ENCODE data around the gene PEX12. TPM values are rescaled to one million over a fixed set of nuclear protein-coding genes. Genes with fewer than 3 reads are reported as not detected.
"Not testable (repeated sequence)": the region's sequence is repeated elsewhere in the genome, so short reads cannot be mapped to it uniquely, and the experiment has no call there.

PEX12 gene
- total RNA-seq, 4 donors from 2014 or later: 0.75 to 5.2 (median 3.0) TPM; not detected in 1

GRCh38 chr17:35529866-35530265, 48.5 kb downstream of the PEX12 start:
- Histone ChIP-seq H3K4me1 (no peaks in the 10 kb centered on the region), H3K9me3 (no peaks in the 10 kb centered on the region), H3K36me3 (no peaks in the 10 kb centered on the region), H3K4me3 (no peak overlapping the region), H3K27ac (no peak overlapping the region), H3K27me3 (peaks cover 6% of the 10 kb centered on the region)
- WGBS, 2 donors (ENCODE audit: low coverage in 1 of 2): 83 to 88% methylated on average over 7 to 8 of the region's 8 CpGs
- no peak for DNase-seq
- intact Hi-C loops (cut with DNase I; ENCODE audit: low total_unique reads) (loop anchor here (5.0 to 10.0 kb wide), 2 partner anchors 355 to 1243 kb away; partner anchors contain the start of gene CCL11), in situ Hi-C loops (cut with MboI; ENCODE audit: low pct_ligation_motif_present in 1 of 4, low pct_unique_long_range_greater_than_20kb in 1 of 4, low sequenced_read_pairs in 3 of 4) (loop anchor here (10.0 to 25.0 kb wide), 6 partner anchors 215 to 1118 kb away; no protein-coding TSS in a partner anchor)
- TF ChIP-seq EP300 (IDR thresholded peaks at IDR 0.05; ENCODE audit: low read depth) (no peak), POLR2AphosphoS5 (IDR thresholded peaks at IDR 0.05) (no peak), POLR2A (IDR thresholded peaks at IDR 0.05) (no peak)
- TF ChIP-seq, protein P1, sequence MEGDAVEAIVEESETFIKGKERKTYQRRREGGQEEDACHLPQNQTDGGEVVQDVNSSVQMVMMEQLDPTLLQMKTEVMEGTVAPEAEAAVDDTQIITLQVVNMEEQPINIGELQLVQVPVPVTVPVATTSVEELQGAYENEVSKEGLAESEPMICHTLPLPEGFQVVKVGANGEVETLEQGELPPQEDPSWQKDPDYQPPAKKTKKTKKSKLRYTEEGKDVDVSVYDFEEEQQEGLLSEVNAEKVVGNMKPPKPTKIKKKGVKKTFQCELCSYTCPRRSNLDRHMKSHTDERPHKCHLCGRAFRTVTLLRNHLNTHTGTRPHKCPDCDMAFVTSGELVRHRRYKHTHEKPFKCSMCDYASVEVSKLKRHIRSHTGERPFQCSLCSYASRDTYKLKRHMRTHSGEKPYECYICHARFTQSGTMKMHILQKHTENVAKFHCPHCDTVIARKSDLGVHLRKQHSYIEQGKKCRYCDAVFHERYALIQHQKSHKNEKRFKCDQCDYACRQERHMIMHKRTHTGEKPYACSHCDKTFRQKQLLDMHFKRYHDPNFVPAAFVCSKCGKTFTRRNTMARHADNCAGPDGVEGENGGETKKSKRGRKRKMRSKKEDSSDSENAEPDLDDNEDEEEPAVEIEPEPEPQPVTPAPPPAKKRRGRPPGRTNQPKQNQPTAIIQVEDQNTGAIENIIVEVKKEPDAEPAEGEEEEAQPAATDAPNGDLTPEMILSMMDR (IDR thresholded peaks at IDR 0.05): no peak

GRCh38 chr17:35529326-35529725, 49.0 kb downstream of the PEX12 start:
- H3K36me3 ChIP-seq; H3K9me3 ChIP-seq; intact Hi-C loops (cut with DNase I; ENCODE audit: low total_unique reads); H3K4me3 ChIP-seq; H3K27ac ChIP-seq; DNase-seq; H3K4me1 ChIP-seq; H3K27me3 ChIP-seq: not testable (repeated sequence)
- in situ Hi-C loops (cut with MboI; ENCODE audit: low pct_ligation_motif_present in 1 of 4, low pct_unique_long_range_greater_than_20kb in 1 of 4, low sequenced_read_pairs in 3 of 4): loop anchor here in 3 of 4 donors (25.0 kb wide), 3 partner anchors 217 to 1117 kb away; no protein-coding TSS in a partner anchor
- WGBS, 2 donors (ENCODE audit: low coverage in 1 of 2): 89 to 100% methylated on average over 1 of the region's 1 CpG

Small RNAs within 50 kb of the gene (small RNA-seq; reads per million reads assigned to genes)
- gene AC004134.1 (0 reads per million in 4 donors), gene AC015911.1 (0 reads per million in 4 donors), gene SNORD7 (139 to 571 (median 271) reads per million in 4 donors)

Other genes with a start within 250 kb of the PEX12 start
- gene SLFN11, start 204.9 kb downstream of the PEX12 start, total RNA-seq: 10 to 100 TPM in 1 of 4 donors, 1 to 10 TPM in 3; 3.0 to 18.6 (median 6.0) TPM
- gene SLFN12, start 146.1 kb downstream of the PEX12 start, total RNA-seq: 10 to 100 TPM in 1 of 4 donors, 1 to 10 TPM in 2, not detected in 1; 1.6 to 34.8 (median 3.5) TPM
- 10 to 100 TPM in 2 of 4 donors, 1 to 10 TPM in 2; 2.8 to 28.8 (median 8.5) TPM for gene SLFN13, start 129.8 kb downstream of the PEX12 start, total RNA-seq
- 1 to 10 TPM; 1.4 to 6.2 (median 3.1) TPM for gene SLFN12L, start 40.9 kb downstream of the PEX12 start, total RNA-seq
- not detected for gene SLFN14, start 17.8 kb downstream of the PEX12 start, total RNA-seq
- gene AP2B1, start 8.8 kb upstream of the PEX12 start, total RNA-seq: 100 to 1,000 TPM in 1 of 4 donors, 10 to 100 TPM in 3; 32.2 to 102 (median 60.1) TPM
- gene RASL10B, start 153.1 kb upstream of the PEX12 start, total RNA-seq: 1 to 10 TPM in 2 of 4 donors, under 1 TPM in 2; 0.41 to 1.6 (median 1.1) TPM
- gene GAS2L2, start 174.7 kb upstream of the PEX12 start, total RNA-seq: not detected
- not detected for gene C17orf50, start 182.3 kb upstream of the PEX12 start, total RNA-seq
- gene MMP28, start 217.1 kb upstream of the PEX12 start, total RNA-seq: 100 to 1,000 TPM; 104 to 368 (median 128) TPM
- 10 to 100 TPM; 13.1 to 74.3 (median 37.9) TPM for gene TAF15, start 230.9 kb upstream of the PEX12 start, total RNA-seq